Activated naive CD8-positive, alpha-beta T cell treated with anti-CD3 and anti-CD28 coated beads for 36 hours (primary cell): ENCODE measurements around the gene CBFB. TPM values are rescaled to one million over a fixed set of nuclear protein-coding genes. Genes with fewer than 3 reads are reported as not detected.

ENCODE experiments used
- DNase-seq: peaks from one replicate; pipeline ENCODE4 v3.0.0; 2021
- H3K27ac Mint-ChIP-seq: one replicate; pipeline ENCODE4 v1.8.0; 2022; ENCODE audit warnings: mild to moderate bottlenecking, moderate library complexity, mixed read lengths
- H3K27me3 Mint-ChIP-seq: one replicate; pipeline ENCODE4 v1.8.0; 2022; ENCODE audit warnings: mild to moderate bottlenecking, mixed read lengths
- H3K36me3 Mint-ChIP-seq: one replicate; pipeline ENCODE4 v1.8.0; 2021; ENCODE audit warnings: mild to moderate bottlenecking, mixed read lengths
- H3K4me1 Mint-ChIP-seq: one replicate; pipeline ENCODE4 v1.8.0; 2021; ENCODE audit warnings: mixed read lengths
- H3K4me3 Mint-ChIP-seq: one replicate; pipeline ENCODE4 v1.8.0; 2022; ENCODE audit warnings: mild to moderate bottlenecking, moderate library complexity, mixed read lengths
- H3K9me3 Mint-ChIP-seq: one replicate; pipeline ENCODE4 v1.8.0; 2022; ENCODE audit warnings: mixed read lengths
- total RNA-seq, 2 experiments: library from RNA; stranded (reverse); gene quantifications; one replicate each; pipeline ENCODE4 v1.2.3, GENCODE V29; 2021

Gene CBFB
- total RNA-seq, 2 experiments from 2014 or later = 110 to 114 TPM

DNA sequence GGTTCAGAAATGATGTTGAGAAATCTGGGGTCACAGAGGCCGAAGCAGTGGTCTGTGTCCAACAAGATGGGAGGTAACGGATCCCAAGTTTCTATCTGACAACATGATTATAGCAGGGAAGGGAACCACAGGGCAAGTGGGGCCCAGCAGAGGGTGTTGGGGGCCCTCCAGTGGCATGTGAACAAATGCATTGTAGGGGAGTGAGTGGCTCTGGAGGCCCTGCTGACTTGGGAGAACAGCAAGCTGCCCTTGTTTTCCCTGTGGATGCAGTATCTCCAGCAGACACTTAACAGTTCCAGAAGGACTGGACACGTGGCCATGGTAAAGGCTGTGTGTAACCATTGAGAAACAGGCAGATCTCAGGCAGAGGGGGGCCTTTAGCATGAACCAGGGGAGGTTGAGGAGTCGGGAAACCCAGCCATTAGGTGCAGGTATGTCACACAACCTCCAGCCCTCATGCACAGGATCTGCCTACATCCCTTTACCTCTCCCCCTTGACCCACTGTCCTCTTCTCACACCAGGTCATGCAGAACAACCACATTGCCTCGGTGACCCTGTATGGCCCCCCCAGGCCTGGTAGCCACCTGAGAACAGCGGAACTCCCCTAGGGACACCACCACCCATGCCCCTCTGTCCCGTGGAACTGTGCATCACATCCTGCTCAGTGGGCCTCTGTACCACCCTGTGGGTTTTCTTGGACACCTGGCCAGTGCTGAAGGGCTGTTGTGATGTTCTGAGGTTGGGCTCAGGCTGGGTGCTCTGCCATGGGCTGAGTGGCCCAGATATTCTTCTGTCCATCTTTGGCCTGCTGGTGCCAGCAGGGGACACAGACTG, 117.8 kb downstream of the CBFB start:
- no peak overlapping the region for H3K4me3 Mint-ChIP-seq
- no peak for DNase-seq
- H3K27me3 Mint-ChIP-seq = peaks cover 21% of the 10 kb centered on the region
- H3K4me1 Mint-ChIP-seq = peaks cover 5% of the 10 kb centered on the region
- no peak overlapping the region for H3K27ac Mint-ChIP-seq
- no peaks in the 10 kb centered on the region for H3K9me3 Mint-ChIP-seq
- peaks cover 47% of the 10 kb centered on the region for H3K36me3 Mint-ChIP-seq

GRCh38 chr16:67147437-67148140, 118.6 kb downstream of the CBFB start:
- DNase-seq = no peak
- Mint-ChIP-seq H3K27ac (no peak overlapping the region), H3K4me1 (peaks cover 5% of the 10 kb centered on the region), H3K27me3 (peaks cover 30% of the 10 kb centered on the region), H3K4me3 (no peak overlapping the region), H3K36me3 (peaks cover 42% of the 10 kb centered on the region), H3K9me3 (no peaks in the 10 kb centered on the region)

- H3K4me1 Mint-ChIP-seq = peaks cover 10% of the 10 kb centered on the region
- no peak overlapping the region for H3K27ac Mint-ChIP-seq
- no peak overlapping the region for H3K4me3 Mint-ChIP-seq
- peaks cover 36% of the 10 kb centered on the region for H3K27me3 Mint-ChIP-seq
- peaks cover 39% of the 10 kb centered on the region for H3K36me3 Mint-ChIP-seq
- DNase-seq = no peak
- H3K9me3 Mint-ChIP-seq = no peaks in the 10 kb centered on the region
Observed at GRCh38 chr16:67148221-67148620, 119.3 kb downstream of the CBFB start.

GRCh38 chr16:67148656-67149275, 119.8 kb downstream of the CBFB start:
- DNase-seq = no peak
- H3K27ac Mint-ChIP-seq = no peak overlapping the region
- H3K36me3 Mint-ChIP-seq = peaks cover 37% of the 10 kb centered on the region
- H3K4me3 Mint-ChIP-seq = no peak overlapping the region
- peaks cover 10% of the 10 kb centered on the region for H3K4me1 Mint-ChIP-seq
- H3K27me3 Mint-ChIP-seq = peaks cover 36% of the 10 kb centered on the region
- H3K9me3 Mint-ChIP-seq = no peaks in the 10 kb centered on the region

- H3K27ac Mint-ChIP-seq = no peak overlapping the region
- no peak overlapping the region for H3K4me3 Mint-ChIP-seq
- no peaks in the 10 kb centered on the region for H3K9me3 Mint-ChIP-seq
- no peak for DNase-seq
- H3K27me3 Mint-ChIP-seq = peaks cover 36% of the 10 kb centered on the region
- peaks cover 40% of the 10 kb centered on the region for H3K36me3 Mint-ChIP-seq
- peaks cover 10% of the 10 kb centered on the region for H3K4me1 Mint-ChIP-seq
Observed at GRCh38 chr16:67149276-67150046, 120.5 kb downstream of the CBFB start.

GRCh38 chr16:67150047-67150832, 121.3 kb downstream of the CBFB start:
- peaks cover 35% of the 10 kb centered on the region for H3K36me3 Mint-ChIP-seq

More at GRCh38 chr16:67150047-67150832, 121.3 kb downstream of the CBFB start:
- no peaks in the 10 kb centered on the region for H3K9me3 Mint-ChIP-seq
- peak overlapping the region; percentile 32 for H3K4me3 Mint-ChIP-seq
- H3K27ac Mint-ChIP-seq = no peak overlapping the region
- H3K4me1 Mint-ChIP-seq = peaks cover 10% of the 10 kb centered on the region
- DNase-seq = peak; percentile 71
- H3K27me3 Mint-ChIP-seq = peaks cover 36% of the 10 kb centered on the region

Other genes starting within 250 kb of the CBFB start
- not detected for gene TERB1, start 227.6 kb upstream of the CBFB start, total RNA-seq
- 100 to 1,000 TPM; 118 to 121 TPM for gene NAE1, start 198.2 kb upstream of the CBFB start, total RNA-seq
- gene CA7, start 184.7 kb upstream of the CBFB start, total RNA-seq = not detected
- gene PDP2, start 148.6 kb upstream of the CBFB start, total RNA-seq = 10 to 100 TPM; 25.5 to 25.9 TPM
- not detected for gene CDH16, start 110.3 kb upstream of the CBFB start, total RNA-seq
- gene RRAD, start 103.6 kb upstream of the CBFB start, total RNA-seq = under 1 TPM; 0.20 to 0.33 TPM
- gene CIAO2B, start 94.7 kb upstream of the CBFB start, total RNA-seq = 100 to 1,000 TPM; 152 to 153 TPM
- gene CES2, start 93.6 kb upstream of the CBFB start, total RNA-seq = 10 to 100 TPM; 23.3 to 24.9 TPM
- gene CES3, start 67.9 kb upstream of the CBFB start, total RNA-seq = under 1 TPM; 0.43 to 0.80 TPM
- 1 to 10 TPM; 3.5 to 4.6 TPM for gene CES4A, start 40.6 kb upstream of the CBFB start, total RNA-seq
- 10 to 100 TPM; 13.8 to 14.9 TPM for gene PHAF1, start 80.8 kb downstream of the CBFB start, total RNA-seq
- 1 to 10 TPM; 1.5 to 1.7 TPM for gene B3GNT9, start 121.8 kb downstream of the CBFB start, total RNA-seq
- gene TRADD, start 130.8 kb downstream of the CBFB start, total RNA-seq = 10 to 100 TPM; 15.3 to 16.0 TPM
- 1 to 10 TPM; 7.9 to 8.5 TPM for gene FBXL8, start 130.8 kb downstream of the CBFB start, total RNA-seq
- gene HSF4, start 135.6 kb downstream of the CBFB start, total RNA-seq = 10 to 100 TPM in 1 of 2 experiments, 1 to 10 TPM in 1; 9.3 to 10.1 TPM
- 1 to 10 TPM; 6.1 to 6.4 TPM for gene NOL3, start 141.4 kb downstream of the CBFB start, total RNA-seq
- 10 to 100 TPM; 15.8 to 16.7 TPM for gene MATCAP1, start 154.8 kb downstream of the CBFB start, total RNA-seq
- gene EXOC3L1, start 161.0 kb downstream of the CBFB start, total RNA-seq = under 1 TPM in 1 of 2 experiments, not detected in 1; 0.19 TPM
- gene E2F4, start 163.0 kb downstream of the CBFB start, total RNA-seq = 100 to 1,000 TPM; 130 to 136 TPM
- gene ELMO3, start 170.0 kb downstream of the CBFB start, total RNA-seq = 1 to 10 TPM; 4.3 to 4.5 TPM
- 10 to 100 TPM; 46.5 to 48.6 TPM for gene TMEM208, start 198.0 kb downstream of the CBFB start, total RNA-seq
- gene FHOD1, start 218.3 kb downstream of the CBFB start, total RNA-seq = 10 to 100 TPM; 76.4 to 79.9 TPM
- 1 to 10 TPM; 5.8 to 6.1 TPM for gene SLC9A5, start 219.8 kb downstream of the CBFB start, total RNA-seq